Neural progenitor cell (in vitro differentiated cells): ENCODE results near the gene PPARGC1A. TPM values are rescaled to one million over a fixed set of nuclear protein-coding genes. Genes with fewer than 3 reads are reported as not detected.

Experiments
- DNase-seq: peaks from one replicate; pipeline ENCODE4 v3.0.0-alpha.2; 2016; ENCODE audit warnings: low spot score
- H2AFZ ChIP-seq: fragments of 200-600 bp; sonication (generic); replicated peaks from 2 replicates; pipeline ENCODE4 v1.6.1; 2016; ENCODE audit warnings: antibody characterized with exemption
- H3F3A ChIP-seq: fragments of 200-600 bp; sonication (generic); 2 replicates; pipeline ENCODE4 v1.6.1; 2016; ENCODE audit warnings: antibody characterized with exemption, low read depth
- H3K27ac ChIP-seq: fragments of 200-600 bp; sonication (generic); 2 replicates; pipeline ENCODE4 v1.5.1; 2016; ENCODE audit warnings: mild to moderate bottlenecking
- H3K27me3 ChIP-seq: fragments of 200-600 bp; sonication (generic); 2 replicates; pipeline ENCODE4 v1.6.1; 2016; ENCODE audit warnings: mild to moderate bottlenecking, moderate library complexity
- H3K36me3 ChIP-seq: fragments of 200-600 bp; sonication (generic); 2 replicates; pipeline ENCODE4 v1.5.1; 2016
- H3K4me1 ChIP-seq: fragments of 200-600 bp; sonication (generic); 2 replicates; pipeline ENCODE4 v1.6.1; 2016; ENCODE audit warnings: mixed run types
- H3K4me2 ChIP-seq: fragments of 200-600 bp; sonication (generic); 2 replicates; pipeline ENCODE4 v1.6.1; 2016
- H3K4me3 ChIP-seq: fragments of 200-600 bp; sonication (generic); 2 replicates; pipeline ENCODE4 v1.5.1; 2016
- H3K79me2 ChIP-seq: fragments of 200-600 bp; sonication (generic); 2 replicates; pipeline ENCODE4 v1.6.1; 2016; ENCODE audit warnings: low read depth
- H3K9ac ChIP-seq: fragments of 200-600 bp; sonication (generic); 2 replicates; pipeline ENCODE4 v1.6.1; 2016
- H3K9me3 ChIP-seq: fragments of 200-600 bp; sonication (generic); 2 replicates; pipeline ENCODE4 v1.5.1; 2016; ENCODE audit warnings: low read depth
- H4K20me1 ChIP-seq: fragments of 200-600 bp; sonication (generic); 2 replicates; pipeline ENCODE4 v1.6.1; 2016; ENCODE audit warnings: low read depth
- H3K27ac Mint-ChIP-seq: 3 replicates; pipeline ENCODE4 v1.8.0; 2021; ENCODE audit warnings: mixed read lengths
- H3K27me3 Mint-ChIP-seq: 2 replicates; pipeline ENCODE4 v1.8.0; 2022; ENCODE audit warnings: low read depth, mild to moderate bottlenecking, inconsistent platforms, moderate library complexity, mixed read lengths; ENCODE audit not compliant: insufficient read depth
- H3K36me3 Mint-ChIP-seq: 3 replicates; pipeline ENCODE4 v1.8.0; 2021; ENCODE audit warnings: mixed read lengths
- H3K4me1 Mint-ChIP-seq: 3 replicates; pipeline ENCODE4 v1.8.0; 2021; ENCODE audit warnings: mixed read lengths
- H3K4me3 Mint-ChIP-seq: 3 replicates; pipeline ENCODE4 v1.8.0; 2021; ENCODE audit warnings: mild to moderate bottlenecking, moderate library complexity, mixed read lengths
- H3K9me3 Mint-ChIP-seq: 3 replicates; pipeline ENCODE4 v1.8.0; 2020; ENCODE audit warnings: mixed read lengths
- CTCF ChIP-seq: fragments of 200-600 bp; sonication (generic); IDR thresholded peaks from 2 replicates; pipeline ENCODE4 v1.5.1; 2017; ENCODE audit warnings: antibody characterized with exemption, mild to moderate bottlenecking
- EZH2 ChIP-seq: fragments of 200-600 bp; sonication (generic); IDR thresholded peaks from 2 replicates; pipeline ENCODE4 v1.6.1; 2017; ENCODE audit warnings: antibody characterized with exemption, mild to moderate bottlenecking, moderate library complexity
- EZH2phosphoT487 ChIP-seq: fragments of 200-600 bp; sonication (generic); IDR thresholded peaks from 2 replicates; pipeline ENCODE4 v1.6.1; 2017; ENCODE audit warnings: antibody characterized with exemption
- total RNA-seq: library from RNA; depleted of rRNA; stranded (reverse); fragments of >200 nt; gene quantifications from 2 replicates; pipeline ENCODE4 v1.2.3, GENCODE V29; 2015; ENCODE audit warnings: low replicate concordance

Gene PPARGC1A
- total RNA-seq, 1 donor from 2014 or later: 6.6 TPM

GRCh38 chr4:23902222-23902804 is 12.5 kb upstream of the PPARGC1A start:
- Mint-ChIP-seq H3K27ac (no peak overlapping the region), H3K27me3 (no peaks in the 10 kb centered on the region), H3K36me3 (no peaks in the 10 kb centered on the region), H3K4me3 (no peak overlapping the region), H3K4me1 (peaks cover 14% of the 10 kb centered on the region), H3K9me3 (no peaks in the 10 kb centered on the region)
- Histone ChIP-seq H3K79me2 (no peaks in the 10 kb centered on the region), H3K9me3 (no peaks in the 10 kb centered on the region), H3K4me2 (no peak overlapping the region), H3F3A (no peaks in the 10 kb centered on the region), H3K9ac (no peak overlapping the region), H4K20me1 (no peaks in the 10 kb centered on the region), H3K27me3 (no peaks in the 10 kb centered on the region), H3K27ac (no peak overlapping the region), H3K4me3 (no peak overlapping the region), H2AFZ (no peak overlapping the region), H3K36me3 (no peaks in the 10 kb centered on the region), H3K4me1 (no peaks in the 10 kb centered on the region)
- TF ChIP-seq EZH2: no peak
- peak; percentile 50 for TF ChIP-seq CTCF
- no peak for DNase-seq

GRCh38 chr4:23900636-23901035 is 10.8 kb upstream of the PPARGC1A start:
- H3K4me1 Mint-ChIP-seq: peaks cover 10% of the 10 kb centered on the region
- DNase-seq: no peak
- H3K27me3 Mint-ChIP-seq: no peaks in the 10 kb centered on the region

GRCh38 chr4:23899565-23899964 is 9.7 kb upstream of the PPARGC1A start:
- Mint-ChIP-seq H3K4me3 (no peak overlapping the region), H3K9me3 (no peaks in the 10 kb centered on the region), H3K27ac (no peak overlapping the region), H3K36me3 (no peaks in the 10 kb centered on the region), H3K27me3 (peaks cover 2% of the 10 kb centered on the region), H3K4me1 (peaks cover 3% of the 10 kb centered on the region)
- Histone ChIP-seq H2AFZ (no peak overlapping the region), H3K4me1 (no peaks in the 10 kb centered on the region), H4K20me1 (no peaks in the 10 kb centered on the region), H3F3A (no peaks in the 10 kb centered on the region), H3K9me3 (no peaks in the 10 kb centered on the region), H3K36me3 (no peaks in the 10 kb centered on the region), H3K27ac (no peak overlapping the region), H3K79me2 (no peaks in the 10 kb centered on the region), H3K27me3 (no peaks in the 10 kb centered on the region), H3K4me2 (no peak overlapping the region), H3K9ac (no peak overlapping the region), H3K4me3 (no peak overlapping the region)
- TF ChIP-seq EZH2: no peak
- TF ChIP-seq EZH2phosphoT487: no peak
- no peak for TF ChIP-seq CTCF
- no peak for DNase-seq

More at GRCh38 chr4:23900636-23901035, 10.8 kb upstream of the PPARGC1A start:
- no peak for TF ChIP-seq EZH2
- TF ChIP-seq CTCF: no peak
- TF ChIP-seq EZH2phosphoT487: no peak
- no peaks in the 10 kb centered on the region for H3K9me3 Mint-ChIP-seq
- H3K36me3 ChIP-seq: no peaks in the 10 kb centered on the region
- no peak overlapping the region for H3K9ac ChIP-seq
- no peaks in the 10 kb centered on the region for H3K79me2 ChIP-seq
- H3K4me3 ChIP-seq: no peak overlapping the region
- H3K27ac Mint-ChIP-seq: no peak overlapping the region
- no peak overlapping the region for H2AFZ ChIP-seq
- H3K27me3 ChIP-seq: no peaks in the 10 kb centered on the region
- no peak overlapping the region for H3K27ac ChIP-seq
- H3F3A ChIP-seq: no peaks in the 10 kb centered on the region
- no peaks in the 10 kb centered on the region for H3K4me1 ChIP-seq
- no peak overlapping the region for H3K4me2 ChIP-seq
- H4K20me1 ChIP-seq: no peaks in the 10 kb centered on the region
- no peak overlapping the region for H3K4me3 Mint-ChIP-seq
- H3K36me3 Mint-ChIP-seq: no peaks in the 10 kb centered on the region
- no peaks in the 10 kb centered on the region for H3K9me3 ChIP-seq
